Kidney epithelial cell (primary cell): ENCODE data around the gene STOML2. TPM values are rescaled to one million over a fixed set of nuclear protein-coding genes. Genes with fewer than 3 reads are reported as not detected.

Experiments
- DNase-seq: peaks from one replicate; pipeline ENCODE4 v3.0.0-alpha.2; 2010; ENCODE audit warnings: low read depth
- H3K27me3 ChIP-seq: 2 replicates; pipeline ENCODE4 v1.6.0; 2011; ENCODE audit warnings: low read length; ENCODE audit not compliant: control insufficient read depth, insufficient read depth
- H3K36me3 ChIP-seq: 2 replicates; pipeline ENCODE4 v1.5.1; 2011; ENCODE audit warnings: low read length; ENCODE audit not compliant: control insufficient read depth, insufficient read depth
- H3K4me3 ChIP-seq: 2 replicates; pipeline ENCODE4 v1.5.1; 2011; ENCODE audit warnings: low read depth, mild to moderate bottlenecking, control low read depth, low read length
- total RNA-seq: library from RNA; depleted of rRNA; stranded (reverse); fragments of >200 nt; gene quantifications from 2 replicates; pipeline ENCODE4 v1.2.3, GENCODE V29; 2015
- TF ChIP-seq, protein P1 (sequence below): IDR thresholded peaks from 2 replicates; pipeline ENCODE4 v1.5.1; 2011; ENCODE audit warnings: mild to moderate bottlenecking, moderate library complexity, low read length, control low read depth, inconsistent platforms; ENCODE audit not compliant: insufficient read depth, poor library complexity, severe bottlenecking

STOML2 gene
- total RNA-seq, 1 donor from 2014 or later: 264 TPM

DNA sequence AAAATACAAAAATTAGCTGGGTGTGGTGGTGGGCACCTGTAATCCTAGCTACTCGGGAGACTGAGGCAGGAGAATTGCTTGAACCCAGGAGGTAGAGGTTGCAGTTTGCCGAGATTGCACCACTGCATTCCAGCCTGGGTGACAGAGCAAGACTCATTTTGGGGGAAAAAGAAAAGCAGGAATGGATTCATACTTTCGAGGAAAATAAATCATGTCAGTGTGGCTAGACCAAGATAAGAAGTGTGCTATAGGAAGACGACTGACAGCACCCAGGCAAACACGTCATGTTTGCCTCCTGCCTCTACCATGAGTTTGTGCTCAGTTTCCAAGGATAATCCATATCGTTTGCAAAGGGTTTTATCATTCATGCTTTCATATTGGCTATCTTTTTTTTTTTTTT lies 32.0 kb upstream of the STOML2 start:
- Histone ChIP-seq H3K4me3 (no peak overlapping the region), H3K27me3 (no peaks in the 10 kb centered on the region), H3K36me3 (no peaks in the 10 kb centered on the region)
- DNase-seq: no peak
- TF ChIP-seq, protein P1, sequence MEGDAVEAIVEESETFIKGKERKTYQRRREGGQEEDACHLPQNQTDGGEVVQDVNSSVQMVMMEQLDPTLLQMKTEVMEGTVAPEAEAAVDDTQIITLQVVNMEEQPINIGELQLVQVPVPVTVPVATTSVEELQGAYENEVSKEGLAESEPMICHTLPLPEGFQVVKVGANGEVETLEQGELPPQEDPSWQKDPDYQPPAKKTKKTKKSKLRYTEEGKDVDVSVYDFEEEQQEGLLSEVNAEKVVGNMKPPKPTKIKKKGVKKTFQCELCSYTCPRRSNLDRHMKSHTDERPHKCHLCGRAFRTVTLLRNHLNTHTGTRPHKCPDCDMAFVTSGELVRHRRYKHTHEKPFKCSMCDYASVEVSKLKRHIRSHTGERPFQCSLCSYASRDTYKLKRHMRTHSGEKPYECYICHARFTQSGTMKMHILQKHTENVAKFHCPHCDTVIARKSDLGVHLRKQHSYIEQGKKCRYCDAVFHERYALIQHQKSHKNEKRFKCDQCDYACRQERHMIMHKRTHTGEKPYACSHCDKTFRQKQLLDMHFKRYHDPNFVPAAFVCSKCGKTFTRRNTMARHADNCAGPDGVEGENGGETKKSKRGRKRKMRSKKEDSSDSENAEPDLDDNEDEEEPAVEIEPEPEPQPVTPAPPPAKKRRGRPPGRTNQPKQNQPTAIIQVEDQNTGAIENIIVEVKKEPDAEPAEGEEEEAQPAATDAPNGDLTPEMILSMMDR: no peak

DNA sequence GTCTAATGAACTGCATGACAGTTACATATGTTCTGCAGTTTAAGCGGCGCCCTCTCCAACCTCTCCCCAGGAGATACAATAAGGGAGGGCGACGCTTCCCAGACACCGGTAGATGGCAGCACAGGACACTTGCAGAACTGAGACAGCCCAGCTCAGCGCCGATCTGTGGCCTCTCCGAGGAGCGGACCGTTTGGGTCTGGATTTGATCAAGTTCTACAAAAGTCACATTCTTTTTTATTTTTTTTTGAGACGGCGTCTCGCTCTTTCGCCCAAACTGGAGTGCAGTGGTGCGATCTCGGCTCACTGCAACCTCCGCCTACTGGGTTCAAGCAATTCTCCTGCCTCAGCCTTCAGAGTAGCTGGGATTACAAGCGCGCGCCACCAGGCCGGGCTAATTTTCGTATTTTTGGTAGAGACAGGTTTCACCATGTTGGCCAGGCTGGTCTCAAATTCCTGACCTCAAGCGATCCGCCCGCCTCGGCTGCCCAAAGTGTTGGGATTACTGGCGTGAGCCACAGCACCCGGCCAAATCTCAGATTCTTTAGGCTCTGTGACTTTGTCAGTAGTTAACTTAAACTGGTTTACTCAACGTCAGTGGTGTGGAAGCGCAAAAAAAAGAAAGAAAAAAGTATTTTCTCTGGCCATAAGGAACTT lies 14.1 kb upstream of the STOML2 start:
- TF ChIP-seq, protein P1: peak; percentile 96
- peak overlapping the region; percentile 76 for H3K4me3 ChIP-seq
- no peaks in the 10 kb centered on the region for H3K36me3 ChIP-seq
- no peaks in the 10 kb centered on the region for H3K27me3 ChIP-seq
- DNase-seq: no peak

DNA sequence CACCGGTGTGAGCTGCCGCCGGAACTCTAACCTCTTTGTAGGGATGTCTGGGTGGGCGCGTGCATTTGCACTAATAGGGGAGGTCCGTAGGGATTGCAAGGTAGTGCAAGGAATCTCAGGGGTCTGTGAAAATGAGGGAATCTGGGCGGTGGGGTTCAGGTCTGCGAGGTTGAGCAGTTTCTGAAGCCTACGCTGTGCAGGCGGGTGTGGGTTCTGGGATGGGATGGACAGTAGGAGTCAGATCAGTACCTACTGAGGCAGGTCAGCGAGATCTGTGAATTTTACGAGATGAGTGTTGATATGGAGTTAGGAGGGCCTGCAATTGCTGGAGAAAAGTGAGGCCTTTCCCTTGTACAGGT lies 13.6 kb upstream of the STOML2 start:
- no peaks in the 10 kb centered on the region for H3K27me3 ChIP-seq
- TF ChIP-seq, protein P1: no peak
- no peak for DNase-seq
- H3K4me3 ChIP-seq: peak overlapping the region; percentile 76
- H3K36me3 ChIP-seq: no peaks in the 10 kb centered on the region

DNA sequence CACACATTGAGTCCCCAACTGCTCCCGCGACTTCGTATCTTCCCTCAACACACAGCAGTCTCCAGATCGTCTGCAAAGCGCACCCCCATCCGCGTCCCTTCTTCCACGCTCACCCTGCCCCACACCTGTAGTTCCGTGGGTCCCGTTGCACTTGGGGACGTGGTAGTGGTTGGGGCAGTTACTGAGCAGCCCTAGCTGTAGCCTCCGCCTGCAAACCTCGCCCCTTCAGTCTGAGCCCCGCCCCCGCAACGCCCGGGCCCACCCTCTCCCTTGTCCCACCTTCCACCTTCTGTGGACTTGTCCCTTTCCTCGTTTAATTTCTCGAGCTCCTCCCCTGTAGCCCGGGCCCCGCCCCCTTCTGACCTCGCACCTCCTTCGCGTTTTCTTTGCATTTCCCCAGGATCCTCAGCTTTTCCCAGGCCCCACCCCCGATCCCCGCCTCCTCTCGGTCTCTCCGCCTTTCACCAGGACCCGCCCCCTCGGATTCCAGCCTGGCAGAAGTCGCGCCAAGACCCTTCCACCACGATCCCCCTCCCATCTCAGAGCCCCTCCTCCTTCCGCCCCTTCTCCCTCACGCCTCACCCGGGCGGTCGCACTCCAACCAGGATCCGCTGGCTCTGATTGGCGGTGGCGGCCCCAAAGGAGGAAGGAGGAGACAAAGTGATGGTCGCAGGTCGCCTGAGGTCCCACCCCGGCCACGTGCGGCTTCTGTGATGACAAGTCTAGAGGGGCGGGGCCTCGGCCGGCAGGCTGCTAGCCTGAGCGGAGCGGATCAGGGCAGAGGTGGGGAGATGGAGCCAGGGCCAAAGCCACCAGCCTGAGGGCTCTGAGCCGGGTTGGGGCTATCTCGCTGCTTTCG lies 13.0 kb upstream of the STOML2 start, which contains the start of gene ATOSB:
Gene ATOSB (minus strand): TSS at position 183 of the 859 bp plus-strand sequence. CDS start 7,588 bp downstream, outside the sequence.
- no peak for DNase-seq
- H3K4me3 ChIP-seq: peak within 1 kb of the TSS; percentile 76
- H3K27me3 ChIP-seq: no peaks in the 10 kb centered on the region
- H3K36me3 ChIP-seq: no peaks in the 10 kb centered on the region
- TF ChIP-seq, protein P1: no peak

DNA sequence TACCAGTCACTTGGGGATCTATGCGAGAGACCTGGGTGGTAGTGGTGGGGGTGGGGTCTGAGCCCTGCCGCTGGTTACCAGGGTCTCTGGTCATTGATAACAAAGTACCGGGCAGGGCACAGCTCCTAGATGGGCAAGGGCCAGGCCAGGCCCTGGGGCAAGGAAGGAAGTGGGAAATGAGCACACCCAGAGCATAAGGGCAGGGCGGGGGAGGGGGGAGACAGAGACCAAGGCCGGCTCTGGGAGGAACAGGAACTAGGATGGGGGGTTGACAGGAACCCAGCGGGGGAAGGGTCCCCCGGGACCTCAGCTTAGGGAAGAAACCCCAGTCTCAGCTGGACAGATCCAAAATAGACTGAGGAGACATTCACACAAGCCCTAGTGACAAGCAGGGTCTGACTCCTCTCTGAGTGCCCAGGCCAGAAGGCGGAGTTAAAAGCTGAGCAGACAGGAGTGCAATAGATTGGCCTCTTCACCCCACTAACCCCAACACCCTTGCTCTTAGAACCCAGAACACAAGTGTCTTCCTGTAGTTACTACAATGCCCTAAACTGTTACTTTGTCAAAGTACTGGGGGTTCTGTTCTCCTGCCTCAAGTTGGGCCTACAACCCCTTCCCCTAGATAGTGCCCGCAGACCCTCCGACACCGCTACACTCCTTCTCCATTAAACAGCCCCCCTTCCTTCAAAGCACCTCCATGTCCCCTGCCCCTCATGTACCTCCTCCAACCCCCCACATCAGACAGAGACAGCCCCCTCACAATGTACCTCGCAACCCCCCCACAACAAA lies 12.1 kb upstream of the STOML2 start:
- Histone ChIP-seq H3K36me3 (no peaks in the 10 kb centered on the region), H3K4me3 (peak overlapping the region; percentile 76), H3K27me3 (no peaks in the 10 kb centered on the region)
- no peak for DNase-seq
- TF ChIP-seq, protein P1: no peak
